Activated CD8-positive, alpha-beta memory T cell treated with anti-CD3 and anti-CD28 coated beads for 48 hours (primary cell): ENCODE measurements around the gene MSI1.

ENCODE experiments used
- DNase-seq, 3 experiments: peaks; one replicate each; pipeline ENCODE4 v3.0.0-alpha.2; 2020; ENCODE audit warnings: low read depth in 2 of 3, low spot score in 2 of 3

MSI1 gene

GRCh38 chr12:120377611-120378010 lies 8.6 kb upstream of the MSI1 start:
- no peak for DNase-seq

DNA sequence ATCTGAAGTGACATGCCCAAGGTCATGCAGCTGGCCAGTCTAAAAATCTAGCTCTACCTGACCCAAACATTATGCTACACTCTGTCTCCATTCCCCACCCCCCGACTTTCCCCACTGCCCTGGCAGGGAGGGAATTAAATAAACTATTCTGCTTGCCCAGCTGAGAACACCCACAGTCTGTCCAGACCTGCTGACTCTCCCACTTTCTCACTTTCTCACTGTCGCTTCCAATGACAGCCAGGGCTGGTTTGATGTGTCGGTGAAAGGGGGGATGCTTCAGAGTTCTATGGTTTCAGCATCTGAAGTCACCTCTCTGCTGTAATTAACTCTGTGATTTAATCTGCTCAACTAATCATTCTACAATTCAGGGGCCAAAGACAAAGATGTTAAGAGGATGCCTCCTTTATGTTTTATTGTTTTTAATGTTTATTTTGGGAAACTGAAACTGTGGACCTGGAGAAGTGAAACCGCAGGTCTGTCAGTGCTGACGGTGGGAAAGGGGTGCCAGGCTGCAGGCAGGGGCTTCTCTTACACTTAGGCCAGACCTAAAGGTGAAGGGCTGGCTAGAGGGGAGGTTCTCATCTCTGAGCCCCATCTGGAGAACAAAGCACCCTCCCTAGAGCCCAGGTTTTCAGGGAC lies 8.1 kb upstream of the MSI1 start:
- DNase-seq = no peak

DNA sequence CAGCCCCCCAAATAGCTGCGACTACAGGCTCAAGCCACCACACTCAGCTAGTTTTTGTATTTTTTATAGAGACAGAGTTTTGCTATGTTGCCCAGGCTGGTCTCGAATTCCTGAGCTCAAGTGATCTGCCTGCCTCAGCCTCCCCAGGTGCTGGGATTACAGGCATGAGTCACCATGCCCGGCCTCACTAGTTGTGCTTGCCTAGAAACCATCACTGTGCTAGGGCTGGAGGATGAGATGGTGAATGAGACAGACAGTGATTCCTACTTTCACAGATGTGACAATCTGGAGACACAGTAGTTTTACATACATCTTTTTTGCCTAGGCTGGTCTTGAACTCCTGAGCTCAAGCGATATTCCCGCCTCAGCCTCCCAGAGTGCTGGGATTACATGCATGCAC lies 7.5 kb upstream of the MSI1 start:
- DNase-seq = no peak

GRCh38 chr12:120376009-120376408 lies 7.0 kb upstream of the MSI1 start:
- DNase-seq = no peak

- DNase-seq = no peak
Observed at GRCh38 chr12:120373683-120374082, 4.7 kb upstream of the MSI1 start.

DNA sequence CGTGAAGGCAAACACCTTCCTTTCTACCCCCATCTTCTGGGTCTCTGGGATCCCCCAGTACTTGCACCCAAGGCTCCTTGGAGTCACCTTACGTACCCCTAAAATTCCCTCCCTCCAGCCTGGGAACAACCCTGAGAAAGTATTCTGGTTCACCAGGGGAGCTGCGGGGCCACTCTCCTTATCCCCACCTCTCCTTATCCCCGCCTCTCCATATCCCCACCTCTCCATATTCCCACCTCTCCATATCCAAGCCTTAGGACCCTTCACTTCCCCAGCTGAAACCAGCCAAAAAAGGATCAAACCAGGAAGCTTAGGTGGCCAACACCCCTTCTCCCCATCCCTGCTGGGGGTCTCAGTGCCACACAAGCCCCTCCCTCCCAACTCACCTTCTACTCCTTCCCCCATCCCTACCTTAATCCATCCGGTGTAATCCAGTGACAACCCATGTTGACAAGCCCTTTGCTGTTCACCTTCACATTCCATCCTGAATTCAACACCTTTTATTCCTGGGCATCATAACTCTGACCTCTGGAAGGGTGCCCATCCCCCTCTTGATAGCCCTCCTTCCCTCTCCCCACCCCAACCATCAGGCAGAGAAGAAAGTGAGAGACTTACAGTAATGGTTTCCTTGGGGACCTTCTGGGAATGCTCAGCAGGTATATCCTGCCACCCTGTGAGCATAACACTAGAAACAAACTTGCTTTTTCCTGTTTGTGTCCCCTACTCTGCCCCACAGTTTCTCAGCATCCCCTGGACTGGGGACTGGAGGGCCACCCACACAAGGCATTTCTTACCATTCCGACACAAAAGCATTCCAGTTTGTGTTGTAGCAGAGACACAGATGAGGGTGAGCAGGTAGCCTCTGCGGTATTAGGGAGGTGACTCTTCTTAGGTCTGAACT lies 1.6 kb upstream of the MSI1 start:
- no peak for DNase-seq

GRCh38 chr12:120369603-120370342 lies 809 bp upstream of the MSI1 start:
- no peak for DNase-seq

DNA sequence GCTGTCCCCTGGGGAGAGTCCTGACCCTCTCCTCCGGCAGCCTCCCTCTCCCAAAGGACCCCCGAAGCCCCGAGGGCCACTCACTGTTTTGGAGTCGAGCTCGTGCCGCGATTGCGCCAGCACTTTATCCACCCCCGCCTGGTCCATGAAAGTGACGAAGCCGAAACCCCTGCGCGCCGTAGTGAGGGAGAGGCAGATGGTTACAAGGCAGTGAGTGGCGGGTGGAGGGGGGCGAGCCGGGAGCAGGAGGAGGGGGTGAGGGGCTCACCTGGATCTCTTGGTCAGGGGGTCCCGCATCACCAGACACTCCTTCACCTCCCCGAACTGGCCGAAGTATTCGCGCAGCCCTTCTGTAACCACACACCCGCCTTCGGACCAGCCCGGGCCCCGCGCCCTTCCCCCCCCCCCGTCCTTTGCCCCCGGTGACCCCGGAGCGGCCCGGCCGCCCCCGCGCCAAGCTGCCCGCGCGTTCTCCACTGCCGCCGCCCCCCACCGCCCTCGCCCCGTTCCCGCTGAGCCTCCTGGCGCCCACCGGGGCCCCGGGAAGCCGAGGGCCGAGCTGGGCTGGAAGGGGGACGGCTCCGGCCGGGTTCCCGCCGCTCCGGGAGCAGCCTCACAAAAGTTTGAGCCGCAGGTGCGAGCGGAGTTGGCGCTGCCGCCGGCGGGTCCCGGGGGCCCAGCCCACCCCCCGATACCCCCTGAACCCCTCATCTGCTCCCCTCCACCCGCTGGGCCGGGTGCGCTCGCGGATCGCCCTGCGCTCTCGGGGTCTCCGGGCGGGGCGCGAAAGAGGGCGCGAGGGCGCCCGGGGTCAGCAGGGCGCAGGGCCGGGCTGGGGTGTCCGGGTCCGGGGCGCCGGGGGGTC lies 808 bp downstream of the MSI1 start:
- DNase-seq = peak in 1 of 3 experiments; percentile 29

DNA sequence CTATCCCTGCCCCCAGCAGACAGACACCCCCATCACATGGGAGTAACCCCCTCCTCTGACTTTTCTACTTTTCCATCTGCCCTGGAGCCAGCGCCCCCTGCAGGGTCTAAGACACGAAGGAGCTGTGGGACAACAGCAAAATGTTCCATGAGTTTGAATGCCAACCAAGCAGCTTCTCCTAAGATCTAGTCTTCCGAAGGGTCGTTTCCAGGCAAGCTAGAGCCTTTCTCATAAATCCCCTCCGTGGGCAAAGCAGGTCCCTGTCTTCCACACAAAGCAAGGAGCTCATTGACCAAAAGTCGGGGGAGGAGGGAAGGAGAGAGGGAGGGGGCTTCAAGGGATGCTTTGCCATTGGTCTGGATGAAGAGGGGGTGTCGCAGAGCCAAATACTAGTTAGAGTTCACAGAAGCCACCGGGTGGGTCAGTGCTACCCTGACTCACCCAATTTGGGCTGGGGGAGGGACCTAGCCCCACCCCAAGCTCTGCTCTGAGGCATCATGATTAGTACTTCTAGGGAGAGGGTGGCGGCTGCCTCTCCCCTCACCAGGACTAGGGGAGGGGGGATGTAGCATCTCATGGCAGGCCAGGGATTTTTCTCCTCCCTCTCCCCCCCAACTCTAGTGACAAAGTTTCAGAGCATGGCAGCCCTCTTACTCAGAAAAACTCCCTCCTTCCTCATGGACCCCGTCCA lies 1.6 kb downstream of the MSI1 start:
- DNase-seq = no peak

- DNase-seq = no peak
Observed at GRCh38 chr12:120366845-120367232, 2.1 kb downstream of the MSI1 start.

- DNase-seq = no peak
Observed at GRCh38 chr12:120366341-120366705, 2.6 kb downstream of the MSI1 start.

GRCh38 chr12:120365675-120366340 lies 3.2 kb downstream of the MSI1 start:
- DNase-seq = no peak

GRCh38 chr12:120364487-120364886 lies 4.5 kb downstream of the MSI1 start:
- no peak for DNase-seq

GRCh38 chr12:120363274-120363855 lies 5.6 kb downstream of the MSI1 start:
- no peak for DNase-seq

DNA sequence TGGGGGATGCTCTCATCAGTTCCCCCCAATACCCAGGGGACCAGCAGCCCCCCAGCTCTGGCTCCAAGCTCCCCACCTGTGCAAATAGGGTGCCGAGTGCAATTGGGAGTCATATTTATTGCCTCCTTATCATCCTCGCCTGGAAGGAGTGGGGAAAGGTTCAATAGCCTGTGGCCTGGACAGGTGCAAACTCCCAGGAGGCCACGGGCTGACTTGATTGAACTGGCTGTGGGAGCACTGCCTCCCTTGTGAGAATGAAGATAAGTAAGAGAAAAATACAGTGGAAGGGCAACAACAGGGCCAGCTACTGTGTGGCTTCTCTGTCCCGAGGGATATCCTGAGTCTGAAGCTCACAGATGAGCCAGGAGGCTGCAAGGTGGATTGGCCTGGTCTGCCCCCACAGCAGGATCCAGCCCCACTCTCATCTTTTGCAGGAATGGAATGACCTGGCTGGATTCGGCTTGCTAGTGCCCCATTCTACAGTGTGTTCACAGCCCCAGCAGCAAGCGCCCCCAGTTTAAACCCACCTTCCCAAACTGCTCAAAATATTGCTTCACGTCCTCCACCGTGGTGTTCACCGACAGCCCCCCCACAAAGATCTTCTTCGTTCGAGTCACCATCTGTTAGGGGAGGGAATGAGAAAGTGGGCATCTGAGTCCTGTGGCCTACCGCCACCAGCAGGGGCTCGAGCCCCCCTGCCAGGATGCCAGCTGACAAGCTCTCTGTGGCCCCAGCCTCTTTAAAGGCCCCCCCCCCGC lies 6.3 kb downstream of the MSI1 start:
- DNase-seq = no peak

GRCh38 chr12:120361506-120362208 lies 7.3 kb downstream of the MSI1 start:
- DNase-seq = no peak

DNA sequence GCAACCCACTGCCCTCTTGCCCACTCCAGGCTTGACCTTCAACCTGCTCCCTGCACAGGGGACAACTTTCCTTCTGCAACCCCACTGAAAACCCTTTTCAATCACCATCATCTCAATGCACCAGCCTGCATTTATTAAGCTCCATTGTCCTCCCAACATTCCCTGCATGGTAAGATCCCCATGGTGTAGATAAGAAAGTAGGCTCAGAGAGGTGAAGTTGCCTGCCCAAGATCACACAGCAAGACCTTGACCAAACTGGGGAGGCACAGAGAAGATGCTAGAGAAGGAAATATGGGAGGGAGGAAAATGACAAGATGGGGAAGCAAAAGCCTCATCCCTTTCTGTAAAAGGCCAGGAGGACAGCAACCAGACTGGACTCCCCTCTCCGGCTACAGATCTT lies 9.8 kb downstream of the MSI1 start:
- no peak for DNase-seq

DNA sequence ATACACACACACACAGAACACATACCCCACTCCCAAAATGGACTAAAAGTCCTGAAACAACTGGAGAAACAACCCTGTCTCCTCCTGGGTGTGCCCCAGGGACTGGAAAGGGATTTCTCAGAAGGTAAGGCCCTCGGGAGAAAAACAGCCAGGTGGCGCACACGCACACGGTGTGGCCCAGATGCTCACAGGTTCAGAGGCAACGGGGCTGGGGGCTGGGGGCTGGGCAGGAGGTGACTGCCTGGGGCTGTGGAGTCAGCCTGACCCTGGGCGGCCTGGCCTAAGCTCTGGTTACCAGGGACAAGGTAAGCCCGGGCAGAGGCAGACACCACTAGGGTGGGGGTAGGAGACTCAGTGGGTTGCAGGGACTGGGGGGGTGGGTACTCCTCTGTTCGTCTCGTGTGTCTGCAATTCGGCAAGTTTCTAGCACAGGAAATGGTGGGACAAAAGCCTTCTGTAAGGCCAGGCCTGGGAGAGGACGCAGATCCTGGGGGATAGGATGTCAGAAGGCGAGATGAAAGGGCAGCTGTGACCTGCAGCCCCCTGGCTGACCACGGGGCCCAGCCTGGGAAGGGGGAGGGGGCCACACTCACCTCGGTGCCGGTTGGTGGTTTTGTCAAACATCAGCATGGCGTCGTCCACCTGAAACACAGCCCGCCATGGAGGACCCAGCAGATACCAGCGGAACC lies 10.4 kb downstream of the MSI1 start:
- DNase-seq = no peak
